ENCODE measurements around the gene TTC7B. TPM values are rescaled to one million over a fixed set of nuclear protein-coding genes. Genes with fewer than 3 reads are reported as not detected.

Gene TTC7B
- polyA plus RNA-seq, 1 donor from 2014 or later, result 19.9 TPM

GRCh38 chr14:90489306-90489705, 326.9 kb downstream of the TTC7B start:
- Histone ChIP-seq H3K27ac (ENCODE audit: low read length) (no peak overlapping the region), H3F3A (ENCODE audit: insufficient read depth, low read length, poor library complexity, severe bottlenecking) (no peaks in the 10 kb centered on the region), H4K20me1 (ENCODE audit: insufficient read depth) (no peaks in the 10 kb centered on the region), H3K36me3 (ENCODE audit: insufficient read depth, low read length) (no peaks in the 10 kb centered on the region), H3K4me3 (ENCODE audit: low read length) (no peak overlapping the region), H2AFZ (ENCODE audit: low read depth, low read length) (no peak overlapping the region), H3K79me2 (replicated peaks; ENCODE audit: insufficient read depth, low read length) (no peaks in the 10 kb centered on the region), H3K9ac (ENCODE audit: low read length) (no peak overlapping the region), H3K4me2 (ENCODE audit: low read length) (no peak overlapping the region), H3K9me3 (ENCODE audit: low read length) (no peaks in the 10 kb centered on the region), H3K27me3 (ENCODE audit: insufficient read depth, low read depth, low read length) (no peaks in the 10 kb centered on the region), H3K9me2 (ENCODE audit: insufficient read depth, low read length) (no peaks in the 10 kb centered on the region)
- TF ChIP-seq POLR2AphosphoS5 (IDR thresholded peaks at IDR 0.05) (no peak), RAD21 (conservative IDR thresholded peaks at IDR 0.05) (no peak), MXI1 (conservative IDR thresholded peaks at IDR 0.05; ENCODE audit: poor library complexity, severe bottlenecking) (no peak), CTCF (IDR thresholded peaks at IDR 0.05; ENCODE audit: poor library complexity, severe bottlenecking) (no peak), TAF1 (IDR thresholded peaks at IDR 0.05; ENCODE audit: low read depth) (no peak), REST (IDR thresholded peaks at IDR 0.05; ENCODE audit: borderline replicate concordance) (no peak), SMC3 (conservative IDR thresholded peaks at IDR 0.05; ENCODE audit: poor library complexity) (no peak), EP300 (conservative IDR thresholded peaks at IDR 0.05; ENCODE audit: poor library complexity, severe bottlenecking) (no peak)

GRCh38 chr14:90488256-90488655, 328.0 kb downstream of the TTC7B start:
- Histone ChIP-seq H2AFZ (ENCODE audit: low read depth, low read length) (no peak overlapping the region), H3K9me2 (ENCODE audit: insufficient read depth, low read length) (no peaks in the 10 kb centered on the region), H3K4me3 (ENCODE audit: low read length) (no peak overlapping the region), H3K9me3 (ENCODE audit: low read length) (no peaks in the 10 kb centered on the region), H3K27me3 (ENCODE audit: insufficient read depth, low read depth, low read length) (no peaks in the 10 kb centered on the region), H3K36me3 (ENCODE audit: insufficient read depth, low read length) (no peaks in the 10 kb centered on the region), H3K9ac (ENCODE audit: low read length) (no peak overlapping the region), H3K4me2 (ENCODE audit: low read length) (no peak overlapping the region), H3F3A (ENCODE audit: insufficient read depth, low read length, poor library complexity, severe bottlenecking) (no peaks in the 10 kb centered on the region), H3K79me2 (replicated peaks; ENCODE audit: insufficient read depth, low read length) (no peaks in the 10 kb centered on the region), H3K27ac (ENCODE audit: low read length) (no peak overlapping the region), H4K20me1 (ENCODE audit: insufficient read depth) (no peaks in the 10 kb centered on the region)
- TF ChIP-seq CTCF (IDR thresholded peaks at IDR 0.05; ENCODE audit: poor library complexity, severe bottlenecking) (no peak), EZH2 (IDR thresholded peaks at IDR 0.05; ENCODE audit: borderline replicate concordance, insufficient read depth, low read length, poor library complexity, severe bottlenecking) (no peak), SMC3 (conservative IDR thresholded peaks at IDR 0.05; ENCODE audit: poor library complexity) (no peak), REST (IDR thresholded peaks at IDR 0.05; ENCODE audit: borderline replicate concordance) (no peak), RAD21 (conservative IDR thresholded peaks at IDR 0.05) (no peak), EP300 (conservative IDR thresholded peaks at IDR 0.05; ENCODE audit: poor library complexity, severe bottlenecking) (no peak), TAF1 (IDR thresholded peaks at IDR 0.05; ENCODE audit: low read depth) (no peak), POLR2AphosphoS5 (IDR thresholded peaks at IDR 0.05) (no peak), MXI1 (conservative IDR thresholded peaks at IDR 0.05; ENCODE audit: poor library complexity, severe bottlenecking) (no peak)
